ELF-1 (cell line): Measurements from ENCODE around the gene OR9A4.
"Not testable (repeated sequence)": the region's sequence is repeated elsewhere in the genome, so short reads cannot be mapped to it uniquely, and the experiment has no call there.

Experiments used
- DNase-seq: peaks from one replicate; pipeline ENCODE4 v3.0.0-alpha.2; 2016; ENCODE audit warnings: low read depth, low spot score

OR9A4 gene, protein sequence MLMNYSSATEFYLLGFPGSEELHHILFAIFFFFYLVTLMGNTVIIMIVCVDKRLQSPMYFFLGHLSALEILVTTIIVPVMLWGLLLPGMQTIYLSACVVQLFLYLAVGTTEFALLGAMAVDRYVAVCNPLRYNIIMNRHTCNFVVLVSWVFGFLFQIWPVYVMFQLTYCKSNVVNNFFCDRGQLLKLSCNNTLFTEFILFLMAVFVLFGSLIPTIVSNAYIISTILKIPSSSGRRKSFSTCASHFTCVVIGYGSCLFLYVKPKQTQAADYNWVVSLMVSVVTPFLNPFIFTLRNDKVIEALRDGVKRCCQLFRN

DNA sequence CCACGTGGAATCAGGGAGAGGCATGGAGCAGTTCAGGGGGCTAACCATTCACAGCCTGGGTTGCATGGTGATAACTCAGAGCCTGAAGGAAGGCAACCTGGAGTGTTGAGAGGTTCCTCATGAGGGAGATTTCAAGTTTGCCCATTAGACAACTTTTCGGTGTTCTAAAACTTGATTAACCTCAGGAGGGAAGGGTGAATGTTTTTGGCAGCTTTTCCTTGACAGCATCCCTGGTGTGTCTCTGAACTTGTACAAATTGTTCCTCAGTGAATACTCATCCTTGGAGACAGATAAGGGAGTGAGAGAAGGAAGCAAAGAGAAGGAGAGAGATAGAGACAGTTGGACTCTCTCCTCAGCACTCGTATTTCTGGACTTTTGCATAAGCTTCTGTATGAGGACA lies at the start of gene OR9A4:
TSS of gene OR9A4 (plus strand) at position 301 of the 400 bp plus-strand sequence. CDS start 2,477 bp downstream, outside the sequence.
- no peak for DNase-seq

GRCh38 chr7:141866974-141867373 lies 49.2 kb upstream of the OR9A4 start:
- no peak for DNase-seq

- no peak for DNase-seq
Measured at GRCh38 chr7:141872931-141873330, 43.3 kb upstream of the OR9A4 start.

DNA sequence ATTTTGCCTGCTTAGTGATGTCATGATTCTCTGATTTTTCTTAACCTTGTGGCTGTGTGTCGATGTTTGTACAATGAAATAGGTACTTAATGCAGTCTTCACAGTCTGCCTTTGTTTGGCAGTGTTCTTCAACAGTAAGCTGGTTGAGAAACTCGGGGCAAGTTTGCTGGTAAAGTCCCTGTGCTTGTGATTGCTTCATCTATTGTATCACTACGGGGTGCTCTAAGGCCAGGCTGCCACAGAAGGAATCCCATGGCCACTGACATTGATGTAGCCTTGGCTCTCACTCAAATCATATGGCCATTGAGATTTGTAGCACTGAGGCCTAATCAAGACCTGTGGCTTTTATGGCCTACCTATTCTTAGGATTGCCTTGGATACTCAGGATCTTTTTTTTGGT lies 41.4 kb upstream of the OR9A4 start:
- DNase-seq: no peak

DNA sequence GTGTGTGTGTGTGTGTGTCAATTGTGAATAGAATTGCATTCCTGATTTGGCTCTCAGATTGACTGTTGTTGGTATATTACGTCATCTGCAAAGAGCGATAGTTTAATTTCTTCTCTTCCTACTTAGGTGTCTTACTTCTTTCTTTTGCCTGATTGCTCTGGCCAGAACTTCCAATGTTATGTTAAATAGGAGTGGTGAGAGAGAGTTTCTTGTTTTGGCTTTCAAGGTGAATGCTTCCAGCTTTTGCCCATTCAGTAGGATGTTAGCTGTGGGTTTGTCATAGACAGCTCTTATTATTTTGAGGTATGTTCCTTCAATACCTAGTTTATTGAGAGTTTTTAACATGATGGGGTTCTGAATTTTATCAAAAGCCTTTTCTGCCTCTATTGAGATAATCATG lies 40.7 kb upstream of the OR9A4 start:
- DNase-seq: peak; percentile 16

- DNase-seq: no peak
Measured at GRCh38 chr7:141876371-141876770, 39.8 kb upstream of the OR9A4 start.

DNA sequence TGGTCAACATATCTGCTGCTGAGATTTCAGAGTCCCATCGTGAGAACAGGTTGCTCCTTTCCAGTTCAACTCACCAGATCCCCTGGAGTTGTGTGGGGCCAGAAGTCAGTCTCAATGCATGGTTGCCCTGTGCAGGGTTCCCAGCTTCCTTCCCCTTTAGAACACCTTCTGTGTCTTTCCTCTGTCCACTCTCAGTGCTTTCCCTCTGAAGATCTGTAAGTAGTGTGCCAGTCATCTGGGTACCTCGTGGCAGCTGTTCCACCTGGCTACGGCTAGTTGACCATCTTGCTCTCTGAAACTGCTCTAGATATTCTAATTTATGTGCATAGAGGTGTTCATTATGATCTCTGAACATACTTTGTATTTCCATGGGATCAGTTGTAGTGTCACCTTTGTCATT lies 38.8 kb upstream of the OR9A4 start:
- DNase-seq: no peak

- no peak for DNase-seq
Measured at GRCh38 chr7:141880960-141881359, 35.2 kb upstream of the OR9A4 start.

DNA sequence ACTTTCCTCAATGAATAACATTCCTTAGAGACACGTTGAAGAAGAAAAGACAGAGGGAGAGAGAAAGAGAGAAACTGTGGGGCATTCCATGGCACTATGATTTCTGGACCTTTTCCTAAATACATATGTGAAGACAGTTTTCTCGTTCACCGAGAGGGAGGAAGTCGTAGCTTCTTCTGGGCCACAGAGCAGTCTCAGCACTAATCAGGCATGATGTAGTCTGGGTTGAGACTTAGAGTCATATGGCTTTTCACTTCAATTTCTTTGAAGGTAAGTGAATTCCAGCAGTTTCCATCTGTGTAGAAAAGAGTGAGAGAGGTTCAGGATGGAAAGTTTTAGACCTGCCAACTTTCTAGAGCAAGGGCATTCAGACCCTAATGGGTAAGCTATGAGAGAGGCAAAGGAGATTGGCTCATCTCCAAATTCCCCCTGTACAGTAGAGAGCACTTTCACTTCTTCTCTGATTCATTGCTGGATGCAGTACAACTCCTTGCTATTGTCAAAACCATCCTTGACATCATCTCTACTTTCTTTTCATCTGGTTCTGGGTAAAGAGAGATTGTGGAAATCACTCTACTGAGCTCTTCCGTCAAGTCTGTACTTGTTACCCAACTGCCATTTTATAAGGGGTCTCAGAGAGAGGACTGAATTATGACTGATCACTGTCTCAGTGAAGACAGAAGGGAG lies 31.5 kb upstream of the OR9A4 start:
- no peak for DNase-seq

- no peak for DNase-seq
Measured at GRCh38 chr7:141889321-141889720, 26.9 kb upstream of the OR9A4 start.

DNA sequence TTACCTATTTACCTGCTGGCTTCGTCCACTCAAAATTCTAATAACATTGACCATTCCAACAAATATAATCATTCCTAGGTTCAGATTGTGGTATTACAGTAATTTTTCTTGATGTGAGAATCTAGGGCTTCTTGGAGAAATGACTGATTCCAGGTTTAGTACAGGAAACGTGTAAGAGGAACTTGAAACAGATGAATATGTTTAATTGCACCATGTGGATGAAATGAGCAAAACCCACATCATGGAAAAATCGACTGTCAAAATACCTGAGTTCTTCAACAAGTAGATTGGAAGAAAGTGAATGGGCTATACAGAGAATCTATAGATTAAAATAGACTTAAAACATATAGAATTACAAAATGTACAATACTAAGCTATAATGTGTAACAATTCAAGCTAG lies 24.9 kb upstream of the OR9A4 start:
- no peak for DNase-seq

- not testable (repeated sequence) for DNase-seq
Measured at GRCh38 chr7:141899366-141899765, 16.8 kb upstream of the OR9A4 start.

DNA sequence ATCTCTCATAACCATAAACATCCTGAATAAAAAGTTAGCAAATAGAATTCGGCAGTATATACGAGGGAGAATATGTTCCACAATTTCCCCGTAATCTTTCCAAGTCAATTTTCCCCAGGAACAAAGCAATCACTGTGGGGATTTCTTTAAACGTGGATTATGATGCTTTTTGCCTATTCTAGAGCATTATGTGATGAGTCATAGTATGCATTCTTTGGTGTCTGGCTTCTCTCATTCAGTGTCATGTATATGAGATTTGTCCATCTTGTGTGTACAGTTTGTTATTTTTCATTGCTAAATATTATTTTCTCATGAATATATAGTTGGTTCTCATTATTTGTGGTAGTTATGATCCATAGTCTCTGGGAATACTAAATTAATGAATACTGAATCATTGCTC lies 9.9 kb upstream of the OR9A4 start:
- no peak for DNase-seq

DNA sequence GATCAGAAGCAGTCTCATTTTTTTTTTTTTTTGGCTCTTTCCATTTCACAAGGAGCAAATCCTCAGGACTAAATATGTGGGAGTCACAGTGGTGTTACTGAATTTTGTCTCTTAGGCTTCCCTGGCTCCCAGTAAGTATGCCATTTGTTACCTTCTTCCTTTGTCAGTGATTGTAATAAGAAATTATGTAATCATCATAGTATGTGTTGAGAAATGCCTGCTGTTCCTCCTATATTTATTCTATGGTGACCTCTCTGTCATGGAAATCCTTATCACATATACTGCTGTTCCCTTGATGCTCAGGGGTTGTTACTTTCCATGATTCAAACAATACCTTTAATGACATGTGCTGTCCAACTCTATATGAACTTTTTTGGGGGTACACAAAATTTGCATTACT lies 4.8 kb upstream of the OR9A4 start:
- no peak for DNase-seq

DNA sequence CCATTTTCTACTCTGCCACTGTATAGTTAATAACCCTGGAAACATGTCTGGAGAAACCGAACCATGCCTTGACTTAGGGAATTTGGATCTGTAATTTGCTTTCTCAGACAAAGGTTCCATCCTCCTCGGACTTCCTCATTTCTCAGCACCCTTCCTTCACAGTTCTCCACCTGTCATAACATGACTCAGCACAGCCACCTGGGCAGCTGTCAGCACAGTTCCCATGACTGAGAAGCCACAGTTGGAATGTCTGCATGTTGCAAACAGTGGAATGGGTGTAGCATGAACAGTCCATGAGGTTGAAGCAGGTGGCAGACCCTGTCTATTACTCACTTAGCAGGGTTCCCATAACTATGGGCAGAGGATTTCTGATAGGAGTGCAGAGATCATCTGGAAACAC lies 634 bp upstream of the OR9A4 start:
- DNase-seq: no peak

- no peak for DNase-seq
Measured at GRCh38 chr7:141920281-141920680, 4.1 kb downstream of the OR9A4 start.

- no peak for DNase-seq
Measured at GRCh38 chr7:141928146-141928844, 12.1 kb downstream of the OR9A4 start.

DNA sequence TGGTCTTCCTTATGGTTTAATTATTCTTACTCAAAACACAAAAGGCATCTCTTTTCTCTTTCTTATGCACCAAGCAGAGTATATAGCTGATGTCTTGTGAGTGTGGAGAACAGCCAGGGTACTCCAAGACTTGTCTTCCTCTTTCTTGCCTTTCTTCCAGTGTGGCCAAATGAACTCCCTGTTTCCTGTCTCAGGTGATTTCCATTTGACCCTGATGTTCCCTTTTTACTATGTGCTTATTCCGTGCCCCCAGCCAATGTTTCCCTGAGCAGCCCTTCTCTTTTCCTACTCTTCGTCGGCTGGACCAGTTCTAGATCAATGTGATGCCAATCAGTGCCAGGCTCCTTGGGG lies 12.6 kb downstream of the OR9A4 start:
- no peak for DNase-seq

GRCh38 chr7:141930211-141930610 lies 14.0 kb downstream of the OR9A4 start:
- DNase-seq: no peak

- DNase-seq: no peak
Measured at GRCh38 chr7:141941075-141941474, 24.9 kb downstream of the OR9A4 start.

DNA sequence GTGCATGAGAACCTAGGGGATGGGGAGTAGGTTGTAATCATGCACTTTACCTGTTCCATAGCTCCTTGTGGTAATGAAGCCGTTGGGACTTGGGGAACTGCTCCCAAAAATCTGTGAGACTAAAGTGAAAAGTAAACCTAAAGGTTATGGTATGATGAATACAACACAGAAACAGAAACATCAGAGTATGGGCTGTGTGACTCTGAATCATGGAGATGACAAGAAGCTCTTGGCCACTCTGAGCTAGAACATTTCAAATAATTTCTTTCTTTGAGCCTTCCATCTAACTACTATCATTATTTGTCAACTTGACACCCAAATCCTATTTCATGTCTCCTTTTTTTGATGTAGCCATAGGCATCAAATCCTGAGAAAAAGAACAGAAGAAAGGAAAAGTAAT lies 27.6 kb downstream of the OR9A4 start:
- no peak for DNase-seq

DNA sequence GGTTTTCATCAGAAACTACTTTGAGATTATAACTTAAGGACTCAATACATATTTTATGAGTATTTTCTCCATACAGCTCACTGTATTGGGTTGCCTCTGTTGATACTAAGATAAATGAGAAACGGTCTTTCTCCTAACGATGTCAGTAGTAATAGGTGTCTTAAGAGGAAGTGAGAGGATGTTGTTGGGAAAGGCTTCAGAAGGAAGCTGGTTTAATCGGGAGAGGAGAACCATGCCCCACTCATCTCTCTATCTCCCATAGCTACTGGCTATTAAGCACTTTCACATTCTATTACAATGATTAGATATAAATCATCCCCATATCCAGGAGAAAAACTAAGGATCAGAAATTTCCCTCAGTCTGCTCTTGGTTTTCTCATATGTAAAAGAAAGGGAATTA lies 28.6 kb downstream of the OR9A4 start:
- no peak for DNase-seq

GRCh38 chr7:141945356-141945755 lies 29.2 kb downstream of the OR9A4 start:
- no peak for DNase-seq
